Right lobe of liver (tissue), 4 donors: ENCODE data around the gene PRB2.

Experiments
- CTCF ChIP-seq, 4 donors: fragments of 200-600 bp in 3 of 4; fragments of 450-650 bp in 1 of 4; IDR thresholded peaks; one replicate each; pipeline versions ENCODE4 v1.5.1 to v1.8.0; 2016 to 2022; ENCODE audit warnings: antibody characterized with exemption in 4 of 4, mild to moderate bottlenecking in 2 of 4
- POLR2A ChIP-seq: fragments of 450-650 bp; IDR thresholded peaks from one replicate; pipeline ENCODE4 v1.6.1; 2017; ENCODE audit warnings: antibody characterized with exemption, mild to moderate bottlenecking
- donor health status: DM: no; HTN: no; CAD: no.
- donor health status: DM: no; HTN: no; CAD: no.
- donor health status: DM: no; HTN: yes; CAD: no.

- TF ChIP-seq CTCF (IDR thresholded peaks at IDR 0.05) (no peak), POLR2A (no peak)
These were observed 12.7 kb upstream of the PRB2 start for GRCh38 chr12:11408096-11408495.
